ENCODE results near the gene DSCAML1. TPM values are rescaled to one million over a fixed set of nuclear protein-coding genes. Genes with fewer than 3 reads are reported as not detected.
A peak's percentile ranks its signal among the peaks of the same experiment; 100 is the strongest.

DSCAML1 gene
- total and polyA plus RNA-seq, 10 of the 15 experiments (the other 5 are each of a cell fraction or from before 2014, with no cell fraction given): 0.03 to 0.18 (median 0.06) TPM; not detected in 1

DNA sequence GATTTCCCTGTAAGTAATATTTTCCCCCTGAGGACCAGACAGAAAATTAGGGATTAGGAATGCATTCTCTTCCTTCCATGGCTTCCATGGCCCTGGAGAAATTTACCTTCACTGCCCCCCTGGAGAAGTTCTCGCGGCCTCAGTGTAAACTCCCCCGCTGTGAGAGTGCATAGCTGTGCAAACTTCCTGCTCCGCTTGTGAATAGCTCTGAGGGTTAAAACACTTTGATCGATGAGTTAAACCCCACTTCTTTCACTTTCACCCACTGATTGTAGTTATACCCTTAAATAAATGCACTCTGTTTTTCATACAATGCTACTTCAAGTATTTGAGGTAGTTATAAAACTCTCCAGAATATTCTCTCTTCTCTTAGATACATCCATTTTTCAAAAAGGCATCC is 190.8 kb downstream of the DSCAML1 start (continued):
- TF ChIP-seq NFXL1 (IDR thresholded peaks at IDR 0.05; ENCODE audit: borderline replicate concordance) (no peak), MTA2 (IDR thresholded peaks at IDR 0.05; ENCODE audit: low read depth) (peak; percentile 32; the same call in 1 of the 2 replicates), ETV6 (conservative IDR thresholded peaks at IDR 0.05 in 1 of 2, IDR thresholded peaks at IDR 0.05 in 1 of 2; ENCODE audit: borderline replicate concordance in 1 of 2, low read depth in 1 of 2) (no peak), HCFC1 (IDR thresholded peaks at IDR 0.05; ENCODE audit: low read length) (no peak), IKZF2 (IDR thresholded peaks at IDR 0.05) (peak in 1 of 2 experiments; percentile 8; a peak in 1 of 4 replicates), IRF3 (IDR thresholded peaks at IDR 0.05) (no peak), PAX5 (IDR thresholded peaks at IDR 0.05; ENCODE audit: borderline replicate concordance, low read depth, low read length) (0 out of 2 replicates have a peak, but pooled peaks have one; percentile 30), BMI1 (IDR thresholded peaks at IDR 0.05; ENCODE audit: borderline replicate concordance) (no peak), RUNX3 (IDR thresholded peaks at IDR 0.05; ENCODE audit: low read length) (peak; percentile 86), RAD51 (IDR thresholded peaks at IDR 0.05) (no peak), GATAD2B (conservative IDR thresholded peaks at IDR 0.05; ENCODE audit: low read depth) (no peak), EED (IDR thresholded peaks at IDR 0.05; ENCODE audit: low read depth) (no peak)
- TF ChIP-seq, protein P1, sequence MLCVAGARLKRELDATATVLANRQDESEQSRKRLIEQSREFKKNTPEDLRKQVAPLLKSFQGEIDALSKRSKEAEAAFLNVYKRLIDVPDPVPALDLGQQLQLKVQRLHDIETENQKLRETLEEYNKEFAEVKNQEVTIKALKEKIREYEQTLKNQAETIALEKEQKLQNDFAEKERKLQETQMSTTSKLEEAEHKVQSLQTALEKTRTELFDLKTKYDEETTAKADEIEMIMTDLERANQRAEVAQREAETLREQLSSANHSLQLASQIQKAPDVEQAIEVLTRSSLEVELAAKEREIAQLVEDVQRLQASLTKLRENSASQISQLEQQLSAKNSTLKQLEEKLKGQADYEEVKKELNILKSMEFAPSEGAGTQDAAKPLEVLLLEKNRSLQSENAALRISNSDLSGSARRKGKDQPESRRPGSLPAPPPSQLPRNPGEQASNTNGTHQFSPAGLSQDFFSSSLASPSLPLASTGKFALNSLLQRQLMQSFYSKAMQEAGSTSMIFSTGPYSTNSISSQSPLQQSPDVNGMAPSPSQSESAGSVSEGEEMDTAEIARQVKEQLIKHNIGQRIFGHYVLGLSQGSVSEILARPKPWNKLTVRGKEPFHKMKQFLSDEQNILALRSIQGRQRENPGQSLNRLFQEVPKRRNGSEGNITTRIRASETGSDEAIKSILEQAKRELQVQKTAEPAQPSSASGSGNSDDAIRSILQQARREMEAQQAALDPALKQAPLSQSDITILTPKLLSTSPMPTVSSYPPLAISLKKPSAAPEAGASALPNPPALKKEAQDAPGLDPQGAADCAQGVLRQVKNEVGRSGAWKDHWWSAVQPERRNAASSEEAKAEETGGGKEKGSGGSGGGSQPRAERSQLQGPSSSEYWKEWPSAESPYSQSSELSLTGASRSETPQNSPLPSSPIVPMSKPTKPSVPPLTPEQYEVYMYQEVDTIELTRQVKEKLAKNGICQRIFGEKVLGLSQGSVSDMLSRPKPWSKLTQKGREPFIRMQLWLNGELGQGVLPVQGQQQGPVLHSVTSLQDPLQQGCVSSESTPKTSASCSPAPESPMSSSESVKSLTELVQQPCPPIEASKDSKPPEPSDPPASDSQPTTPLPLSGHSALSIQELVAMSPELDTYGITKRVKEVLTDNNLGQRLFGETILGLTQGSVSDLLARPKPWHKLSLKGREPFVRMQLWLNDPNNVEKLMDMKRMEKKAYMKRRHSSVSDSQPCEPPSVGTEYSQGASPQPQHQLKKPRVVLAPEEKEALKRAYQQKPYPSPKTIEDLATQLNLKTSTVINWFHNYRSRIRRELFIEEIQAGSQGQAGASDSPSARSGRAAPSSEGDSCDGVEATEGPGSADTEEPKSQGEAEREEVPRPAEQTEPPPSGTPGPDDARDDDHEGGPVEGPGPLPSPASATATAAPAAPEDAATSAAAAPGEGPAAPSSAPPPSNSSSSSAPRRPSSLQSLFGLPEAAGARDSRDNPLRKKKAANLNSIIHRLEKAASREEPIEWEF (IDR thresholded peaks at IDR 0.05; ENCODE audit: insufficient replicate concordance, low read depth, low read length): peak; percentile 79

All from GM12878 (cell line).